GM21737 (cell line): ENCODE data around the gene CFAP92.
"Not testable (repeated sequence)": the region's sequence is repeated elsewhere in the genome, so short reads cannot be mapped to it uniquely, and the experiment has no call there.

Experiments
- ATAC-seq: cut with Tn5 transposase; IDR thresholded peaks from one replicate; pipeline ENCODE4 v1.9.1; 2021; ENCODE audit warnings: mild to moderate bottlenecking, moderate library complexity; ENCODE audit not compliant: unreplicated experiment

CFAP92 gene

DNA sequence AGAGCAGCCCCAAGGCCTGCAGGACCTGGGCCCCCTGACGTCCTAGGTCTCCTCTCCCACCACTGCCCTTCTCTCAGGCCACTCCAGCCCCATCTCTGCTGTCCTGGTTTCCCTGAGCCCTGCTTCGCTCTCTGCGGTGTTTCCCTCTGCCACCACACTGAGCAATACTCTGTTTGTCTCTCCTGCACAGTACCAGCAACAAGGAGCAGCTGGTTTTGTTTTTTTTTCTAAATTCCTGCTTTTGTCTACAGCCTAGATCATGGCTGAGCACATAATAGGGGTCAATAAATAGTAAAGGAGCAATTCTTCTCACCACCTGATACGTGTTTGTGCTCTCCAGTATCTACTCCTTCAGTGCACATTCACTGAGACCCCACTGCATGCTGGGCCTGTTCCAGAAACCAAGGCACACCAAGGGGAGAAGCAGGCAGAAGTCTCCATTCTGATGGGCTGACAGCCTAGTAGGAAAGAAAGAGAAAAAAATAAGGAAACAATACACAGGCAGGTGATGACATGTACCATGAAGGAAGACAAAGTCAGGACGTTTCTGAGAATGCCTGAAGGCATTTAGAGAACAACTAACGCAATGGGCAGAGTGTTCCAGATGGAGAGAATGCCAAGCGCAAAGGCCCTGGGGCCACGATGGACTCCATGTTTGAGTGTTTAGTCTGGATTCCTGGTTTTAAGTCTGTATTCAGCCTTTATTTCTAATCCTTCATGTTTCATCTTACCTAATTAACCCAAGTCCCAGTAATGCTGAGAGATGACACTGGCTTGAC is 120.4 kb downstream of the CFAP92 start:
- no peak for ATAC-seq

- ATAC-seq = no peak
These were observed 121.1 kb downstream of the CFAP92 start for GRCh38 chr3:128872744-128873143.

DNA sequence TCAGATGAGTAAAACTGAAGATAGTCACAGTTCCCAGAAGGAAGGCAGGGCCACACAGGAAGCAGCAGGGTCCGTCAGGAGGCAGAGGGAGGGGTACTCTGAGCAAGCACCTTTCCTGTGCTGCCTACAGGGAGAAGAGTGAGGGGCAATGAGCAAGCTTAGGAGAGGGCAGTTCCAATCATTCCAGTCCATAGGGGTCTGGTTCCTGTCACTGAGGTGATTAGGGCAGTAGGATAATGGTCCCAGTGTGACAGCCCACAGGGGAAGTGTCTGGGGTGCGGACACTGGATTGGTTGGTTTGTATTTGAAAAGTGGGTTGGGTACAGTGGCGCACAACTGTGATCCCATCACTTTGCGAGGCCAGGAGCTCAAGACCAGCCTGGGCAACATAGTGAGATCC is 121.6 kb downstream of the CFAP92 start:
- no peak for ATAC-seq

GRCh38 chr3:128870347-128870746 is 123.5 kb downstream of the CFAP92 start:
- no peak for ATAC-seq

DNA sequence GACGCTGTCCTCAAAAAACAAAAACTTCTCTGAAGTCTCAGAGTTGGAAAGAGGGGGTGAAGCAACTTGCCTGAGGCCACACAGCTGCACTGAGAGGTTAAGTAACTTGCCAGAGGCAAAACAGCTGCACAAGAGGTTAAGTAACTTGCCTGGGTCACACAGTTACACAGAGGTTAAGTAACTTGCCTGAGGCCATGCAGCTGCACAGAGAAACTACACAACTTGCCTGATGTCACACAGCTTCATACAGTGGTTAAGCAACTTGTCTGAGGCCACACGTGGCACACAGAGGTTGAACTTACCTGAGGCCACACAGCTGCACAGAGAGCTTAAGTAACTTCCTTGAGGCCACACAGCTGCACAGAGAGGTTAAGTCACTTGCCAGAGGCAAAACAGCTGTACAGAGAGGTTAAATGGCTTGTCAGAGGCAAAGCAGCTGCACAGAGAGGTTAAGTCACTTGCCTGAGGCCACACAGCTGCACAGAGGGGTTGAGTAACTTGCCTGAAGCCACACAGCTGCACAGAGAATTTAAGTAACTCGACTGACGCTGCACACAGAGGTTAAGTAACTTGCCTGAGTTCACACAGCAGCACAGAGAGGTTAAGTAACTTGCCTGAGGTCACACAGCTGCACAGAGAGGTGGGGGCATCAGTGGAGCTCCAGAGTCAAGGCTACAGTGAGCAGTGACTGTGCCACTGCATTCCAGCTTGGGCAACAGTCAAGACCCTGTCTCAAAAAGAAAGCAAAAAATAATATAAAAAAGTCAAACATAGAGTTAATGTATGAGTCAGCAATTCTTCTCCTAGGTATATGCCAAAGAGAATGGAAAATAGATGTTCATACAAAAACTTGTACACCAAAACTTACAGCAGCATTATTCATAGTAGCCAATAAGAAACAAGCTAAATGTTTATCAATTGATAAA is 126.4 kb downstream of the CFAP92 start:
- no peak for ATAC-seq

- not testable (repeated sequence) for ATAC-seq
These were observed 128.7 kb downstream of the CFAP92 start for GRCh38 chr3:128864849-128865804.

DNA sequence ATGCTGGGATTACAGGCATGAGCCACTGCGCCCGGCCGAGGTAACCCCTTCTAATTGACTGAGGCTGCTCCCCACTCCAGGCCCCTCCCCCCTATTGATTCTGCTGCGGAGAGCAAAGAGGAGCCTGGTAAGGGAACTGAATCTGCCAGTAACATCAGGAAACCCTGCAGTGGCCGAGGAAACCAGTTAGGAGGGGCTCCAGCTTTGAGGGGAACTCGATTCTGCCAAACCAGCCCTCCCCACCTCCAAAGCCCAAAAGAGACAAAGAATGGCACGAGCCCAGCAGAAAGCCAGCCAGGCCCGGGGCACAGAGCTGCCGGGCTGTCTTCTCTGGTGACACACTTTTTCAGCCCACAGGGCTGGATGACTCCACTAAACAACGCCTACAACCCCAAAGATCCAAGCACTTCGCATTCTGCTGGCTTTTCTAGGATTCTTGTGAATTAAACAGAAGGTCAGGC is 129.5 kb downstream of the CFAP92 start:
- no peak for ATAC-seq

DNA sequence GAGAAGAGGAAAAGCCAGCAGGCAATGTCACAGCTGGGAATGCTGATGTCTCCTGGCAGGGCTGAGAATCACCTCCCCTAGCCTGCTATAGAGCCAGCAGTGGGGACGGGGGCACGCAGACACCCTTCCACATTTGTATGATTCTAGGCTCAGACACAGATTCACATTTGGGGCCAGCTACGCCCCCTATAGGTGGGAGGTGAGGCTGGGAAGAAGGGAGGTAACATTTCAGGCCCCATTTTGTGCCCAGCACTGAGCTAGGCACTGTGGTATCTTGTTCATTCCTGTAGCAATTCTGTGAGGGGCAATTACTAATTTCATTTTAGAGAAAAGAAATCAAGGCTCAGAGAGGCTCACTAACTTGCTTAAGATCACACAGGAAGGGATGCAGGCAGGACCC is 130.3 kb downstream of the CFAP92 start:
- ATAC-seq = no peak

- no peak for ATAC-seq
These were observed 132.4 kb downstream of the CFAP92 start for GRCh38 chr3:128861491-128861890.
